A549 (cell line): ENCODE measurements around the gene DMGDH.

ENCODE experiments used
- CEBPB ChIP-seq, 2 experiments: fragments of >200 bp in 1 of 2; sonication (Bioruptor Twin) in 1 of 2; formaldehyde crosslinking in 1 of 2; IDR thresholded peaks; 2 replicates each; pipeline ENCODE4 v1.6.1; 2012 to 2016
- CTCF ChIP-seq: fragments of >200 bp; sonication (Bioruptor Twin); formaldehyde crosslinking; IDR thresholded peaks from 3 replicates; pipeline ENCODE4 v1.5.1; 2016
- KDM1A ChIP-seq: fragments of 200-600 bp; sonication (generic); IDR thresholded peaks from 2 replicates; pipeline ENCODE4 v1.6.1; 2016; ENCODE audit warnings: low read depth, mild to moderate bottlenecking
- MAFK ChIP-seq: fragments of 450-650 bp; IDR thresholded peaks from 2 replicates; pipeline ENCODE4 v1.6.1; 2014; ENCODE audit not compliant: partially characterized antibody
- NR3C1 ChIP-seq: fragments of >200 bp; sonication (Bioruptor Twin); formaldehyde crosslinking; IDR thresholded peaks from 3 replicates; pipeline ENCODE4 v1.6.1; 2017
- PBX3 ChIP-seq: IDR thresholded peaks from 2 replicates; pipeline ENCODE4 v1.6.1; 2012
- PHF8 ChIP-seq: fragments of 200-600 bp; sonication (generic); IDR thresholded peaks from 2 replicates; pipeline ENCODE4 v1.6.1; 2016; ENCODE audit warnings: low read depth, mild to moderate bottlenecking, antibody characterized with exemption, moderate library complexity, borderline replicate concordance
- POLR2A ChIP-seq: IDR thresholded peaks from 2 replicates; pipeline ENCODE4 v1.6.1; 2012; ENCODE audit warnings: mild to moderate bottlenecking, low read length
- RAD21 ChIP-seq, 2 experiments: fragments of >200 bp in 1 of 2; sonication (Bioruptor Twin) in 1 of 2; formaldehyde crosslinking in 1 of 2; IDR thresholded peaks in 1 of 2; conservative IDR thresholded peaks in 1 of 2; 2 replicates in 1 of 2; 3 replicates in 1 of 2; pipeline ENCODE4 v1.6.1; 2012 to 2018; ENCODE audit warnings: inconsistent platforms in 1 of 2
- RCOR1 ChIP-seq: fragments of 150-350 bp; IDR thresholded peaks from 2 replicates; pipeline ENCODE4 v1.6.1; 2014; ENCODE audit warnings: antibody characterized with exemption, low read length, low read depth
- REST ChIP-seq: fragments of 200-600 bp; sonication (generic); IDR thresholded peaks from 2 replicates; pipeline ENCODE4 v1.6.1; 2016; ENCODE audit warnings: antibody characterized with exemption, mild to moderate bottlenecking, moderate library complexity
- SMC3 ChIP-seq: fragments of >200 bp; sonication (Bioruptor Twin); formaldehyde crosslinking; IDR thresholded peaks from 3 replicates; pipeline ENCODE4 v1.6.1; 2018; ENCODE audit warnings: inconsistent platforms

GRCh38 chr5:78979909-78980308 is 89.6 kb downstream of the DMGDH start:
- TF ChIP-seq CTCF (no peak), POLR2A (no peak), MAFK (no peak), PBX3 (no peak), KDM1A (no peak), RCOR1 (no peak), REST (no peak), PHF8 (no peak), CEBPB (IDR thresholded peaks at IDR 0.05) (no peak), NR3C1 (no peak), SMC3 (no peak), RAD21 (conservative IDR thresholded peaks at IDR 0.05 in 1 of 2, IDR thresholded peaks at IDR 0.05 in 1 of 2) (no peak)
